ENCODE results near the gene AXIN1.
"Not testable (repeated sequence)": the region's sequence is repeated elsewhere in the genome, so short reads cannot be mapped to it uniquely, and the experiment has no call there.

The AXIN1 gene

GRCh38 chr16:283033-283805 lies 69.3 kb downstream of the AXIN1 start, which contains the start of gene PDIA2:
Gene PDIA2 (plus strand): TSS chr16:283164. CDS start chr16:283170, 6 bp downstream.
- no peak for DNase-seq (ENCODE audit: low spot score)

DNA sequence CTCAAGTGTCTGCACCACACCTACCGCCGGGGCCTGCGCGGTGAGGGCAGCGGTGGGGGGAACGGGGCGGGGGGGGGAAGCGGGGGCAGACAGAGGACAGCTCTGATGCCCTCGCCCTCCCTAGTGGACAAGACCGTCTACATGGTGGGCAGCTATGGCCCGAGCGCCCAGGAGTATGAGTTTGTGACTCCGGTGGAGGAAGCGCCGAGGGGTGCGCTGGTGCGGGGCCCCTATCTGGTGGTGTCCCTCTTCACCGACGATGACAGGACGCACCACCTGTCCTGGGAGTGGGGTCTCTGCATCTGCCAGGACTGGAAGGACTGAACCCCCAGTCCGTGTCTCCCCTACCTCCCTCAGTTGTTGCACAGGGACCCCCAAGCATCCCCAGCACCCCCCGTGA lies 70.0 kb downstream of the AXIN1 start:
- DNase-seq (ENCODE audit: low spot score) = no peak

GRCh38 chr16:281660-282255 lies 70.8 kb downstream of the AXIN1 start:
- no peak for DNase-seq (ENCODE audit: low spot score)

DNA sequence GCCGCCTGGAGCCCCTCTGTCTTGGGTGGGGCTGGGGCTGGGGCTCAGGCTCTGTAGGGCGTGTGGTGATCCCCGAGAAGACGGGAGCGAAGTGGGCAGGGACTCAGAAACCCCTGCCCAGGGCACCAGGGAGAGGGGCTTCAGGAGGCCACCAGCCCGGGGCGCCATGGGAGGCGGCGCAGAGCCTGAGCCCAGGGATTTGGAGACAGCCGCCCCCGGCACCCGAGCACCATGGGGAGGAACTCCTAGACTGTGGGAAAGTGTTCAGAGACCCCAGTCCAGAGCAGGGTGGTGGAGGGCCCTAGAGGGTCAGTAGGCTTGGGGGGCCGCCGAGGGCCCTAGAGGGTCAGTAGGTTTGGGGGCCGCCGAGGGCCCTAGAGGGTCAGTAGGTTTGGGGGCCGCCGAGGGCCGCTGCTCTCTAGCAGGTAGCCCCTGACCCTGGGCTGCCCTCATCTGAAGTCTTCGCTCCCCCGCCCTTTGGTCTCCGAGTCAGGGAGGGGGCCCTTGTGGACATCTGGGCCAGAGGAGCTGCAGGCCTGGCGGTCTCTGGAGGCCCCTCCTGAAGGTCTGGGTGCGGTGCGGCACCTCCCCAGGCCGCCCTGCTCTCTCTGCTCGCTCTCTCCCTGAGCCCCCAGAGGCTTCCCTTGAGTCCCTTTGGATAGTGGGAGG lies 71.4 kb downstream of the AXIN1 start:
- DNase-seq (ENCODE audit: low spot score) = no peak

GRCh38 chr16:280552-280951 lies 72.0 kb downstream of the AXIN1 start, which contains the start of gene ARHGDIG:
Gene ARHGDIG (plus strand): TSS chr16:280591. CDS start chr16:280681, 90 bp downstream.
- DNase-seq (ENCODE audit: low spot score) = peak; percentile 67

- DNase-seq (ENCODE audit: low spot score) = no peak
Measured at GRCh38 chr16:280005-280460, 72.5 kb downstream of the AXIN1 start.

DNA sequence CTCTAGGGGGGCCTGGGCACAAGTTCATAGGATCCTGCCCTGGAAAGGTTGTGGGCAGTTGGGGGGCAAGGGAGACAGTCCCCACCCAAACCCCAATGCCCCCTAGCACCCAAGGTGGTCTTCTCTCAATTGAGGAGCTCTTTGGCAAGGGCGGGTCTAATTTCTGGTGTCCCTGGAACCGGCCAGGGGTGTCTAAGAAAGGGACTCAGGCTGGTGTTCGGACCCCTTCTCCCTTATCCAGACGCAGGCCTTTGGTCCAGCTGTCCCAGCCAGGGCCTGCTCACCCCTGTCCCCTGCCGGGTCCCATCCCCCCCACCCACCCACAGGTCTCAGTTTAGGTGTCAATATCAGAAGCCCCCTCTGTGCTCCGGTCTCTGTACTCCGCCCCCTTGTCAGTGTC lies 73.0 kb downstream of the AXIN1 start:
- DNase-seq (ENCODE audit: low spot score) = no peak

DNA sequence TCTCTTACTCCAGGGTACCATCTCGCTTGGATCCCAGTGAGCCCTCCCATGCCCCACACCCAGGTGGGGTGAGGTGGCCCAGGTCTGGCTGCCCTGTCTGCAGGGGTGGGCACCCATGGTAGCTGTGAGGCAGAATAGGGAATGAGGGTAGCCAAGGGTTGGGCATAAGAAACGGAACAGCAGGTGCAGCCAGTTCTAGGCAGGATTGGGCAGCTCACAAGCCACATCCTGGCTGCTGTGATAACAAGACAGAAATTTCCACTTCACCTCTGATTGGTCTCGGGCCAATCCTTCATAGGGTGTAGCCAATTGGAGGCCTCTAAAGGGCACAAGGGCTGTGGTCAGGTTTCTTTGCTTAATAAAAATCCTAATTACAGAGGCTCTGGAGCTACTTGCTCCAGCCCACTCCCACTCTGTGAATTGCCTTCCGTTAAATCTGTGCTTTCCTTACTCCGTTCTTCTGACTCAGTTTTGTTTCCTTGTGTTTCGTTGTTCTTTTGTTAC lies 73.6 kb downstream of the AXIN1 start:
- DNase-seq (ENCODE audit: low spot score) = no peak

GRCh38 chr16:276426-277077 lies 76.0 kb downstream of the AXIN1 start:
- no peak for DNase-seq (ENCODE audit: low spot score)

DNA sequence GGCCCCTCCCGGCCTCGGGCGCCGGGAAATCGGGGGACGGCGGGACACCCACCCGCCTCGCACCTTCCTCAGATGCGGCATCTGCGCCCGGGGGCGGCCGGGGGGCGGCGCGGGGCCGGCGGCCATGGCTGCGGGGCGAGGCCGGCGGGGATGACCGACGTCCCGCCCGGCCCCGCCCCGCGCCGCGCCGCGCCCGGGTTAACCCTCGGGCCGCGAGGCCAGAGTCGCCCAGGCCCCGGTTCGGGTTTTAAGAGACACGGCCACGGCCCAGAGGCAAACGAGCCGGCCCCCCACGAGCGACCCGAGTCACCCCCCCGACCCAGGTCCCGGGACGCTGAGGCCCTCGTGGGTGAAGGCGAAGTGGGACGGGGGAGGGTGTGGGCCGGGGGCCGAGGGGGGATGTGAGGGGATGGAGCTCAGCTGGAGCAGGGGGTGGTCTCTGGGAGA lies 76.7 kb downstream of the AXIN1 start, which contains the start of gene RGS11:
Gene RGS11 (minus strand): TSS at position 159 of the 447 bp plus-strand sequence. CDS start 33 bp downstream, at position 126.
- DNase-seq (ENCODE audit: low spot score) = peak; percentile 79

GRCh38 chr16:275041-275641 lies 77.4 kb downstream of the AXIN1 start:
- peak; percentile 53 for DNase-seq (ENCODE audit: low spot score)

DNA sequence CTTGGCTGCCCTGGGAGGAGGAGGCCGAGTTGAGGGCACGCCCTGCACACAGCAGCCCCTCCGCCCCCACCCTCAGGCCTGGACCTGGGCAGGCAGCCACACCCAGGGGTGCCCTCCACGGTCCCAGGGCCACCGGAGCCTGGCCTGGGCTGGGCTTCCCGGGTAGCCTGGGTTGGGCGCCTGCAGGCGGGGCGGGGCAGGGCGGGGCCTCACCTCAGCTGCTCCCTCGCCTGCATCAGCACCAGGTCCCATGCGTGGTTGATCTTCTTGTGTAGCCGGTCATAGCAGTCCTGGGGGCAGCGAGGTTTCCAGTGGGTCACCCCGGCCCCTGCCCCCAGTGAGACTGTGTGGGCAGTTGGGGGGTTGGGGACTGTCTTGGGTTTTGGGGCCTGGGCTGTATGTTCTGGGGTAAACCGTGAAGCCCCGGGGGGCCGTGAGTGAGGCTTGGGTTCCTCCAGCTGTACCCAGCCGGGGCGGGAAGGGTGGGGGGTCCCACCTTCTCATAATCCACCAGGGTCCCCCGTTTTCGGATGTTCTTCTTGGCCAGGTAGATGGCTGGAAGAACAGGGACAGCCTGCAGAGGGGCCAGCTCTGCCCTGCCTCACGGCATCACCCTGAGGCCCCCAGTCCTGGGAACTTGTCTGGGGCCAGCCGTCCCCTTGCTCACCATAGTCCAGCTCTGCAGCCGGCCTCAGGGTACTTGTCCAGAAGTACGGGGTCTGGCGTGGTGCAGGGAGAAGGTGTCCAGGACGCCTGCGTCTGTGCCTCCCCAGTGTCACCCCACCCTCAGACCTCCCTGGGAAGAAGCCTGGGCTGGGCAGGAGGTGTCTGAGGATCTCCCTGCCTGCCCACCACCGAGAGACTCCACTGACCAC lies 78.7 kb downstream of the AXIN1 start:
- no peak for DNase-seq (ENCODE audit: low spot score)

DNA sequence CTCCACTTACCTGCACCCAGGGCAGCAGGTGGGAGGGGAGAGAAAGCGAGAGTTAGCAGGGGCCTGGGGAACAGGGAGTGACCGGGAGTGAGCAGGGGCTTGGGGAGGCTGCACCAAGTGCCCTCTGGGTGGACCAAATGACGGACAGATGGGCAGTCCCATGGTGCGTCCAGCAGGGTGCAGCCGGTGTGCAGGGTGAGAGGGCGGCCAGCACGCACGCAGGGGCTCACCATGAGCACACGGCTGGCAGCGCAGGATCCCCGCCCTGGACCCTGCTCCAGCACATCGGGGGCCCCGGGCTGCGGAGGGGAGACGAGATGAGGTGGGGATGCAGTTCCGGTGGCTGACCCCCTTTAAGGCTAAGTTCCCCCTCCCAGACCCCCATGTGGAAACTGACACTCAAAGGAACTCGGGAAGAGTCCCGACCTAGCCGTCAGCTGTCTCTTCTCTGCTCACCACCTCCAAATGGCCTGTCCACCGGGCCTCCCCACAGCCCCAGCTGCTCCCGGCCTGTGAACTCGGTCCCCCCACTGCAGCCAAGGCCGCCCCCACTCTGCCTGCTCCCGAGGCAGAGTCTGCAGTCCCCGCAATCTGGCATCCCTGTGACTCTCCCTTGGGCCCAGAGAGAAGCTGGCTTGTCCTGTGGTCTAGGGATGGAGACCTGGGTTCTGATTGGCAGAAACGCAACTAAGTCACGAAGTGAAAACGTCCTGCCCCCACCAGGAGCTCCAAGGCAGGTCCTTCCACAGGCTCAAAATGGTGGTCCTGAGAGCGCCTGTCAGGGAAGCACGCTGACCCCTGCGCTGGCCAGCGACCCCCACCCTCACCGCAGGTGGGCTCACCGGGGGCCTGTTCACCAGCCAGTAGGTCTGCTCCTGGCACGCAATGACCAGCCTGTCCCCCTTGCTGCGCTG lies 79.6 kb downstream of the AXIN1 start:
- no peak for DNase-seq (ENCODE audit: low spot score)

- no peak for DNase-seq (ENCODE audit: low spot score)
Measured at GRCh38 chr16:270381-271255, 81.9 kb downstream of the AXIN1 start.

DNA sequence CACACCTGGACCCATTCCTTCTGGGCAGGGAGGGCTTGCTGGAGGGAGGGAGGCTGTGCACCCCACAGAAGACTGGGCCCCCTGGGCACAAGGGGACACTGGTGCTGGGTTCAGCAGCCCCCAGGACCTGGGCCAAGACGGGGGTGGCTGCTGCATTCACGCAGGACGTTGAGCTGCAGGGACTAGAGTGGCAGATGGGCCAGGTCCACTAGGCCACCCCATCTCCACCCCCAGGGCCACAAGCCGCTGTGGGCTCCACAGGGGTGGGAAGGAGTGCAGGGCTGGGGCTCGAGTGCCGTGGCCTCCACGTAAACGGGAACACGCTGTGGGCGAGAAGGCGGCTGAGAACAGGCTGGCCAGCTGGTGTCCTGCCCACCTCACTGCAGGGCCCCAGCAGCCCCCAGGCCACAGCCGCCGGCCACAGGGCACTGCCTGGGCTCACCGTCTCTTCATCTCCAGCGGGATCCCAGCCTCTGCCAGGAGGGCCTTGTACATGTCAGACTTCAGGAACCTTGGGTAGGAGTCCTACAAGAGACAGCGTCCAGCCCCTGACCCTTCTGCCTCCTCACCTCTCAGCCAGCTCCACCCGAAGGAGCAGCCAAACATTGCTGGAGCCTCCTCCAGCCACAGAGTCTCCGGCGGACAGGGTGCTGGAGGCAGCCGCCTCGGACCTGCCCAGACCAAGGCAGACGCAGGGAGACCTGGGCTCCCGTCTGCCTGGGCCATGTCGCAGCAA lies 83.3 kb downstream of the AXIN1 start:
- DNase-seq (ENCODE audit: low spot score) = no peak

GRCh38 chr16:268141-269053 lies 84.1 kb downstream of the AXIN1 start:
- no peak for DNase-seq (ENCODE audit: low spot score)

GRCh38 chr16:267562-267961 lies 85.0 kb downstream of the AXIN1 start:
- DNase-seq (ENCODE audit: low spot score) = not testable (repeated sequence)

Data from GM03348 (cell line).